Effector memory CD8-positive, alpha-beta T cell (primary cell): Measurements from ENCODE around the gene SMIM36.
"Not testable (repeated sequence)": the region's sequence is repeated elsewhere in the genome, so short reads cannot be mapped to it uniquely, and the experiment has no call there.

Experiments used
- ATAC-seq: fragments of 150-1000 bp; cut with Tn5 transposase; replicated peaks from 2 replicates; pipeline ENCODE4 v1.10.0; 2021; ENCODE audit warnings: mild to moderate bottlenecking, moderate library complexity
- DNase-seq, 3 experiments: peaks; one replicate each; pipeline ENCODE4 v3.0.0; 2021
- H3K27ac Mint-ChIP-seq, 2 donors: one replicate each; pipeline ENCODE4 v1.8.0; 2022; ENCODE audit warnings: mild to moderate bottlenecking in 2 of 2, mixed read lengths in 2 of 2, moderate library complexity in 2 of 2
- H3K27me3 Mint-ChIP-seq, 2 donors: one replicate each; pipeline ENCODE4 v1.8.0; 2022; ENCODE audit warnings: mixed read lengths in 2 of 2
- H3K36me3 Mint-ChIP-seq: one replicate; pipeline ENCODE4 v1.8.0; 2022; ENCODE audit warnings: mild to moderate bottlenecking, moderate library complexity, mixed read lengths; ENCODE audit not compliant: insufficient read depth
- H3K4me1 Mint-ChIP-seq, 2 donors: one replicate each; pipeline ENCODE4 v1.8.0; 2022; ENCODE audit warnings: low read depth in 2 of 2, mixed read lengths in 2 of 2
- H3K4me3 Mint-ChIP-seq, 2 donors: one replicate each; pipeline ENCODE4 v1.8.0; 2022; ENCODE audit warnings: mild to moderate bottlenecking in 2 of 2, mixed read lengths in 2 of 2, moderate library complexity in 2 of 2
- H3K9me3 Mint-ChIP-seq, 2 donors: one replicate each; pipeline ENCODE4 v1.8.0; 2022; ENCODE audit warnings: mixed read lengths in 2 of 2

The SMIM36 gene

DNA sequence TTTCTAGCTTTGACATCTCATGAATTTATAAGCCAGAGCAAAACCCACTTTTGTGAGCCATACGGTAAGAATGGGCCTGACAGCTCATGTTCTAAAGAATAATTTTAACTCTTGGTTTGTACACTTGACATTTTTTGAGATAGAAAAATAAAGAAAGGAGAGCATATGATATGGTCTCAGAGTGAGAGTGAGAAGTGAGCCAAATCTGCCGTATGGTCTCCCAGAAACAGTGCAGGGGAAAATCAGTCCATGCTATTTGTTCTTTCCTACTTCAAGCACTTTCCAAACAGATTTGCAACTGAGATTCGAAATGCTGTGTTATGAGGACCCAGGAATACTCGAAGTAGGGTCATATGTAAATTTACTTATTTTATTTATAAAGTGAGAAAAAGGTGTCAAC is 20.9 kb downstream of the SMIM36 start:
- no peak for DNase-seq
- ATAC-seq: no peak
- H3K9me3 Mint-ChIP-seq: no peaks in the 10 kb centered on the region
- no peak overlapping the region for H3K4me3 Mint-ChIP-seq
- H3K27ac Mint-ChIP-seq: no peak overlapping the region
- no peaks in the 10 kb centered on the region for H3K36me3 Mint-ChIP-seq
- no peaks in the 10 kb centered on the region for H3K4me1 Mint-ChIP-seq
- H3K27me3 Mint-ChIP-seq: peaks cover 44 to 75% of the 10 kb centered on the region in 2 donors

DNA sequence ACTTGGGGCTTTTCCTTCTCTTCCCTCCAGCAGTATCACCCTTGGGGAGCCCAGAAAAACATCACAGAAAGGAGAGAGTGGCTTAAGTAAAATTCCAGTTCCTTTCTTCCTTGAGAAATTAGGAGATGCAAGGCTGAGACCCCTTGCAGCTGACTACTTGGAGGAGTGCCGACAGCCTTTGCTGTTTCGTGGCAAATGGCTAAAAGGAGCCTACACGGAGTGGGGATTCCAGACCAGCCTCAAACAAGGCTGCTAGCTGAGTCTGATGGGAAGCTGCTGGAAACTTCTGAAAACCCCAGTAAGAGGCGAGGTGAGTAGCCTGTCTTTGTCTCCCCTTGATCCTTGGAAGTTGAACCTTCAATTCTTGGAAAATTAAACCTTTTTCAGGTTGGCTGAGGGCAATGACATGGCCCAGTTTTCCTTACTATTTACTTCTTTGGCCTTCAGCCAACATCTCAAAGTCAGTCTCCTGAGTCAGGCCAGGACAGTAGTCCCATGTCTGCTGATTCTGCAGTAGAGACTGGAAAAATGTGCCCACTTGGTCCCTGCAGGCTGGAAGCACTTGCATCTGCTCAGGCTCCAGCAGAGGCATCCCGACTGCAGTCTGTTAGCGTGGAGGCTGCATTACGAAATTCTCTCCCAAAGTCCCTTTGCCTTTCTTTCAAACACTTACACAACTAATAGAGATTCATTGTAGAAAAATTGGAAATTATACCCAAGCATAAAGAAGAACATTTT is 23.4 kb downstream of the SMIM36 start:
- H3K9me3 Mint-ChIP-seq: no peaks in the 10 kb centered on the region
- H3K4me1 Mint-ChIP-seq: no peaks in the 10 kb centered on the region
- H3K27me3 Mint-ChIP-seq: peaks cover 43 to 63% of the 10 kb centered on the region in 2 donors
- H3K36me3 Mint-ChIP-seq: no peaks in the 10 kb centered on the region
- H3K27ac Mint-ChIP-seq: no peak overlapping the region
- DNase-seq (no peak), ATAC-seq (no peak)
- H3K4me3 Mint-ChIP-seq: no peak overlapping the region

DNA sequence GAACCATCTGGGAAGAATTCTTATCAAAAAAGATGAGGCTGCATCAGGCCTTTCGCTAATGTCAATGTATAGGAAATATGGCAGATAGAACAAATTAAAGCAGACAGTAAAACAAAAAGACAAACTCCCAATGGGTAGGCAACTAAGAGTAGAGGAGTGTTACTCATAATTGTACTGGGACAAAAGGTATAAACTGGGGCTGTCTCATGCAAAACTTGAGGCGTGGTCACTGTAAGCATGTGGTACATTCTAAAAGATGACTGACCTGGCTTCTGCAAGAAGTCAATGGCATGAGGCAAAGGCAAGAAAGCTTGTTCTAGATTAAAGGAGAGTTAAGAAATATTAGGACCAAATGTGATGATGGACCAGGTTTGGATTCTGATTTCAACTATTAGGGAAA is 26.7 kb downstream of the SMIM36 start:
- DNase-seq (no peak), ATAC-seq (no peak)
- Mint-ChIP-seq H3K36me3 (no peaks in the 10 kb centered on the region), H3K27ac (no peak overlapping the region), H3K4me1 (no peaks in the 10 kb centered on the region), H3K4me3 (no peak overlapping the region), H3K27me3 (peaks cover 33 to 34% of the 10 kb centered on the region in 2 donors), H3K9me3 (no peaks in the 10 kb centered on the region)

DNA sequence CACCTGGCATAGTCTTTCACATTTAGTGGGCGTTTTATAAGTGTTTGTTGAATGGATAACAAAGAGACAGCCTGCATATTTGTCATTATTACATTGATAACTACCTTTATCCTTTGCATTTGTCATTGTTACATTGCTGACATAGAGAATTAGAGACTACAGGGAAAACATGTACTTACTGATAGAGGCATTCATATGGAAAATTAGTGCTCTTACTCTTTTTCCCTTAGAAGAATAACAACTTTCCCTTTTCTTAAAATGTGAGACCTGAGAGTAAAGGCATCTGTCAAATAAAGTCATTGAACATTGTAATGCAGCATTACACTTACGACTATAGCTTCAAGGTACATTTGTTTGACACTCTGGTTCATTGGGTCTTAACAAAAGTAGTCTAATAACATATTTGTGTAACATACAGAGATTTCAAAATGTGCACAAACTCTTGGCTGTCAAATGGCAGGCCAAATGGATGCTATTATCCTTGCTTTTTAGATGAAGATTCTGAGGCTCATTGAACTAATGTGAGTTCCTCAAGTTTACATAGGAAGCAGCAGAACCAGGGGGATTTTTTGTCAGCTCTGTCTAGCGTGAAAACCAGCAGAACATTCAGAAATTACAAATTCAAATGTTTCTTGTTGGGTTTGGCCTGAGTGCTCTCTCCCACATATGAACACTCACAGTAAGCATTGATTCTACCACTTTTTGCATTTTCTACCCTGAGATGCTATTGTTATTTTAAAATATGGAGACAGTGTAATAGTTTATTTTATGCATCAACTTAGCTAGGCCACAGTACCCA is 28.5 kb downstream of the SMIM36 start:
- H3K4me1 Mint-ChIP-seq: no peaks in the 10 kb centered on the region
- H3K27me3 Mint-ChIP-seq: peaks cover 15 to 24% of the 10 kb centered on the region in 2 donors
- no peaks in the 10 kb centered on the region for H3K36me3 Mint-ChIP-seq
- DNase-seq: no peak
- no peak overlapping the region for H3K4me3 Mint-ChIP-seq
- no peaks in the 10 kb centered on the region for H3K9me3 Mint-ChIP-seq
- no peak for ATAC-seq
- no peak overlapping the region for H3K27ac Mint-ChIP-seq

DNA sequence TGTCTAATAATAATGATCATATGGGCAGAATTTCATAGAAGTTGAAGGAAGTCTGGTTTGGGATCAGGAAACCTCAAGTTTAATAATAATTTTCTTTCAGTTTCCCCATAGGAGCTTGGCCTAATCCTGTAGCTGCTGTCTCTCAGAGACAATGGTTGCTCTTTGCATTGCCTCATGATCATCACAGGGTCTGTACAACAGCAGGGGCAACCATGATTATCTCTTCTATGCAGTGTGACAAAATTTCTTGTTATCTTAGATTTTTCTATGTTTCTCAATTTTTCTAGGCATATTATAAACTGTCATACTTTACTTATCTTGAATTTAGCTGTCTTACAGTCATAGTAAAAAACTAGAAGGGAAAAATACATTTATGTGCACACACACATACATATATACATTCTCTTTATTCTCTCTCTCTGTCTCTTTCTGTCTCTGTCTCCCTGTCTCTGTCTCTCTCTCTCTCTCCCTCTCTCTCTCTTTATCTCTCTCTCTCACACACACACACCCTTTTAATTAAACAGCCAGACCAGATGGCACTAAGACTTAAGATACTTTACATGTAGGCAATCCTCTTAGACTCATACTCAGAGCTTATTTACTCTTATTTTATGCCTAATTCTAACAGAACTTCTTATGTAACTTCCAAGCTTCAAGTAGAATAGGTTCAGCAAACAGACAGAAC is 30.5 kb downstream of the SMIM36 start:
- no peak for DNase-seq
- ATAC-seq: no peak
- no peaks in the 10 kb centered on the region for H3K9me3 Mint-ChIP-seq
- H3K4me1 Mint-ChIP-seq: no peaks in the 10 kb centered on the region
- H3K27me3 Mint-ChIP-seq: peaks cover 0 to 21% of the 10 kb centered on the region in 2 donors
- no peak overlapping the region for H3K4me3 Mint-ChIP-seq
- H3K36me3 Mint-ChIP-seq: no peaks in the 10 kb centered on the region
- H3K27ac Mint-ChIP-seq: no peak overlapping the region

GRCh38 chr17:55479903-55480302 is 31.3 kb downstream of the SMIM36 start:
- no peak overlapping the region for H3K4me3 Mint-ChIP-seq
- ATAC-seq: no peak
- H3K9me3 Mint-ChIP-seq: no peaks in the 10 kb centered on the region
- H3K27ac Mint-ChIP-seq: no peak overlapping the region
- no peaks in the 10 kb centered on the region for H3K4me1 Mint-ChIP-seq
- H3K36me3 Mint-ChIP-seq: no peaks in the 10 kb centered on the region
- no peak for DNase-seq
- peaks cover 0 to 21% of the 10 kb centered on the region in 2 donors for H3K27me3 Mint-ChIP-seq

GRCh38 chr17:55478971-55479370 is 32.3 kb downstream of the SMIM36 start:
- ATAC-seq (no peak), DNase-seq (no peak)
- H3K9me3 Mint-ChIP-seq: no peaks in the 10 kb centered on the region
- no peak overlapping the region for H3K27ac Mint-ChIP-seq
- H3K36me3 Mint-ChIP-seq: no peaks in the 10 kb centered on the region
- no peak overlapping the region for H3K4me3 Mint-ChIP-seq
- H3K4me1 Mint-ChIP-seq: no peaks in the 10 kb centered on the region
- H3K27me3 Mint-ChIP-seq: peaks cover 0 to 21% of the 10 kb centered on the region in 2 donors

GRCh38 chr17:55466671-55467070 is 44.6 kb downstream of the SMIM36 start:
- Mint-ChIP-seq H3K4me1 (no peaks in the 10 kb centered on the region), H3K27ac (no peak overlapping the region), H3K27me3 (no peaks in the 10 kb centered on the region), H3K4me3 (no peak overlapping the region), H3K9me3 (no peaks in the 10 kb centered on the region), H3K36me3 (no peaks in the 10 kb centered on the region)
- DNase-seq: no peak
- no peak for ATAC-seq

- not testable (repeated sequence) for ATAC-seq, H3K9me3 Mint-ChIP-seq, H3K27ac Mint-ChIP-seq
Measured at GRCh38 chr17:55465771-55466170, 45.5 kb downstream of the SMIM36 start.

DNA sequence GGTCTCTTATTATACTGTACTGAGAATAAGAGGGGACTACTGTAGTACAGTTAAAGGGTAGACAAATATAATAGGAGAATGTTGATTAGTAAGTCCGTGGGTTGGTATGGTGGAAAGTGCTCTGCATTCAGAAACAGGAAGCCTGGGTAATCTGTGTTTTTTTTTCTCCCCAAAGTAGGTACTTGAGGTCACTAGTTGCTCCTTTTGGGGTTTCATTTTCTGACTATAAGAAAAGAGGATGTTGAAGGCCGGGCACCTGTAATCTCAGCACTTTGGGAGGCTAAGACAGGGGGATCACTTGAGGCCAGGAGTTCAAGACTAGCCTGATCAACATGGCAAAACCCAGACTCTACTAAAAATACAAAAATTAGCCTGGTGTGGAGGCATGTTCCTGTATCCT is 47.7 kb downstream of the SMIM36 start:
- DNase-seq (no peak), ATAC-seq (no peak)
- no peaks in the 10 kb centered on the region for H3K9me3 Mint-ChIP-seq
- no peaks in the 10 kb centered on the region for H3K4me1 Mint-ChIP-seq
- H3K27ac Mint-ChIP-seq: no peak overlapping the region
- no peak overlapping the region for H3K4me3 Mint-ChIP-seq
- no peaks in the 10 kb centered on the region for H3K36me3 Mint-ChIP-seq
- peaks cover 0 to 5% of the 10 kb centered on the region in 2 donors for H3K27me3 Mint-ChIP-seq

More at GRCh38 chr17:55465771-55466170, 45.5 kb downstream of the SMIM36 start:
- DNase-seq, H3K4me1 Mint-ChIP-seq, H3K27me3 Mint-ChIP-seq, H3K4me3 Mint-ChIP-seq, H3K36me3 Mint-ChIP-seq: not testable (repeated sequence)

- Mint-ChIP-seq H3K36me3 (no peaks in the 10 kb centered on the region), H3K4me1 (peaks cover 0 to 4% of the 10 kb centered on the region in 2 donors), H3K9me3 (no peaks in the 10 kb centered on the region), H3K27ac (no peak overlapping the region), H3K27me3 (peaks cover 0 to 13% of the 10 kb centered on the region in 2 donors), H3K4me3 (no peak overlapping the region)
- DNase-seq (no peak), ATAC-seq (no peak)
Measured at GRCh38 chr17:55462711-55463110, 48.5 kb downstream of the SMIM36 start.

DNA sequence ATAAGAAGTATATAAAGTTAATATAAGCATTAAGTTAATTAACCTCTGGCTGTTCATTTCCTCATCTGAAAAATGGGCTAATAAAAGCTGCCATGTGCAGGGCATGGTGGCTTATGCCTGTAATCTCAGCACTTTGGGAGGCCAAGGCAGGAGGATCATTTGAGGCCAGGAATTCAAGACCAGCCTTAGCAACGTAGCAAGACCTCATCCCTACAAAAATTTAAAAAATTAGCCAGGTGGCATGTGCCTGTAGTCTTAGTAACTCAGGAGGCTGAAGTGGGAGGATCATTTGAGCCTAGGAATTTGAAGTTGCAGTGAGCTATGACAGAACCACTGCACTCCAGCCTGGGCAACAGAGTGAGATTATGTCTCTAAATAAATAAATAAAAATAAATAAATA is 49.0 kb downstream of the SMIM36 start:
- Mint-ChIP-seq H3K4me1 (peaks cover 0 to 4% of the 10 kb centered on the region in 2 donors), H3K27ac (no peak overlapping the region), H3K27me3 (peaks cover 0 to 14% of the 10 kb centered on the region in 2 donors), H3K36me3 (no peaks in the 10 kb centered on the region), H3K9me3 (no peaks in the 10 kb centered on the region), H3K4me3 (no peak overlapping the region)
- no peak for ATAC-seq
- no peak for DNase-seq

DNA sequence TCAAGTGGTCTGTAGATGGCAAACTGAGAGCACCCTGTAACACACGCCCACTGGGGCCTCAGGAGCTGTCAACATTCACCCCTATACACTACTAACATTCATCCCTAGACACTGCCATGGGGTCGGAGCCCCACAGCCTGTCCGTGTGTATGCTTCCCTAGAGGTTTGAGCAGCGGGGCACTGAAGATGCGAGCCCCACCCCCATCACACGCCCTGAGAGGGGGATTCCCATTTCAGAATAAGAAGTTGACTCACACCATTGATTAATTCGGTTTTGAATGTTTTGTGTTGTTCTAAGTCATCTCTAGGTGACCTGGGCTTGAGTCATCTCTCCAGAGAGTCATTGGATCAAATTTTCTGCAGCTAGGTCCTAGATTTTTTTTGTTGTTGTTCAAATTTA is 52.3 kb downstream of the SMIM36 start:
- DNase-seq (no peak), ATAC-seq (no peak)
- no peak overlapping the region for H3K4me3 Mint-ChIP-seq
- no peaks in the 10 kb centered on the region for H3K36me3 Mint-ChIP-seq
- H3K27me3 Mint-ChIP-seq: peaks cover 21 to 38% of the 10 kb centered on the region in 2 donors
- H3K9me3 Mint-ChIP-seq: no peaks in the 10 kb centered on the region
- no peak overlapping the region for H3K27ac Mint-ChIP-seq
- H3K4me1 Mint-ChIP-seq: peaks cover 0 to 4% of the 10 kb centered on the region in 2 donors
